ENCODE data around the gene RMND5A.

DNA sequence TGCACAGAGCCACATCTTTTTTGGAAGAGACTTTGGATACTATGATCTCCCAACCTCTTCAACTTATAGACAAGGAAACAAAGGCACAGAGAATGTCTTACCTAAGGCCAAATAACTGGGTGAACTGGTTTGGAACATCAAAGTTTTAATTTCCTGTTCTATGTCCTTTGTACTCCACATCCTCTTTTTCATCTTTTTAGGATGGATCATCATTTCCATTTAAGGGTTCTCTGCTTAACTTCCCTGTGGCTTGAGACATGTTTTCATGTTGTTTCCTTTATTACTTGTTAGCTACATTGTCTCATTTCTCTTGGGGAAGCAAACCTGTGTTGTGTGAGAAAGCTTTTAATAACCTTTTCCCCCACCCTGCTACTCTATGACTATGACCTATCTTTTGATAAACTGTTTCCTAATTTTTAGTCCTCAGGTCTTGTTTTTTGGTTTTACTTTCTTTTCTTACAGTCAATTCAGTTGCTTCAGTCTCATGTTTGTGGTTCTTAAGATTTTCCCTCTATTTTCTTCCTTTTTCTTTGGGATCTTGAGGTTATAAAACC lies 22.5 kb upstream of the RMND5A start:
- TF ChIP-seq YY1 (IDR thresholded peaks at IDR 0.05; ENCODE audit: insufficient read depth, insufficient read length) (no peak), ZNF274 (IDR thresholded peaks at IDR 0.05; ENCODE audit: low read depth, low read length) (no peak)
